B cell (primary cell): ENCODE data around the gene SGCA.

ENCODE experiments used
- EZH2 ChIP-seq: IDR thresholded peaks from 2 replicates; pipeline ENCODE4 v1.6.1; 2012; ENCODE audit warnings: borderline replicate concordance, low read depth, mild to moderate bottlenecking, moderate library complexity, low read length; ENCODE audit not compliant: insufficient read depth, poor library complexity, severe bottlenecking
- TF ChIP-seq, protein P1 (sequence below): fragments of 200-600 bp; IDR thresholded peaks from one replicate; pipeline ENCODE4 v1.8.0; 2022; ENCODE audit warnings: antibody characterized with exemption, mild to moderate bottlenecking

DNA sequence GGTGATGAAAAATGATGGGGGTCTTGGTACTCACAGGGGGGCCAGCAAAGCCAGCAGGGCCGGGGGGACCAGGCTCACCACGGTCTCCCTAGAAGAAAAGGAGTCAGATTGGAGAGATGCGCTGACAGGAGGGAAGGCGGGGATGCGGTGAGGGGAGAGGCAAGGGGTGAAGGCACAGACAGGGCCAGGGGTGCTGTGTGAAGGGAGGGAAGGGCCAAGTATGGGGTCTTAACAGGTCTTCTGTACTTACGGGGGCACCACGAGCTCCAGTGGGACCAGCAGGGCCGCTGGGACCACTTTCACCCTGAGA, 24.4 kb downstream of the SGCA start:
- TF ChIP-seq, protein P1, sequence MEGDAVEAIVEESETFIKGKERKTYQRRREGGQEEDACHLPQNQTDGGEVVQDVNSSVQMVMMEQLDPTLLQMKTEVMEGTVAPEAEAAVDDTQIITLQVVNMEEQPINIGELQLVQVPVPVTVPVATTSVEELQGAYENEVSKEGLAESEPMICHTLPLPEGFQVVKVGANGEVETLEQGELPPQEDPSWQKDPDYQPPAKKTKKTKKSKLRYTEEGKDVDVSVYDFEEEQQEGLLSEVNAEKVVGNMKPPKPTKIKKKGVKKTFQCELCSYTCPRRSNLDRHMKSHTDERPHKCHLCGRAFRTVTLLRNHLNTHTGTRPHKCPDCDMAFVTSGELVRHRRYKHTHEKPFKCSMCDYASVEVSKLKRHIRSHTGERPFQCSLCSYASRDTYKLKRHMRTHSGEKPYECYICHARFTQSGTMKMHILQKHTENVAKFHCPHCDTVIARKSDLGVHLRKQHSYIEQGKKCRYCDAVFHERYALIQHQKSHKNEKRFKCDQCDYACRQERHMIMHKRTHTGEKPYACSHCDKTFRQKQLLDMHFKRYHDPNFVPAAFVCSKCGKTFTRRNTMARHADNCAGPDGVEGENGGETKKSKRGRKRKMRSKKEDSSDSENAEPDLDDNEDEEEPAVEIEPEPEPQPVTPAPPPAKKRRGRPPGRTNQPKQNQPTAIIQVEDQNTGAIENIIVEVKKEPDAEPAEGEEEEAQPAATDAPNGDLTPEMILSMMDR: no peak
- TF ChIP-seq EZH2: no peak
